Naive thymus-derived CD4-positive, alpha-beta T cell (primary cell): ENCODE results near the gene KRTAP6-1. TPM values are rescaled to one million over a fixed set of nuclear protein-coding genes. Genes with fewer than 3 reads are reported as not detected.

Experiments used
- ATAC-seq: fragments of 150-1000 bp; cut with Tn5 transposase; 2 replicates; pipeline ENCODE4 v1.10.0; 2021; ENCODE audit warnings: mild to moderate bottlenecking, moderate library complexity
- CTCF ChIA-PET: fragments of 350-600 bp; sonication (Branson Sonifier 250); formaldehyde crosslinking; loops from one replicate; lab custom pipeline; 2021; ENCODE audit warnings: antibody characterized with exemption; lab: Charles Lee
- POLR2A ChIA-PET: fragments of 350-600 bp; sonication (Branson Sonifier 250); formaldehyde crosslinking; loops from one replicate; lab custom pipeline; 2021; ENCODE audit warnings: antibody characterized with exemption, inconsistent platforms; lab: Charles Lee
- DNase-seq, 9 donors: peaks; one replicate each; pipeline versions ENCODE4 v3.0.0 to v3.0.0-alpha.2; 2020 to 2022; ENCODE audit warnings: mixed read lengths in 1 of 9
- H3K27ac ChIP-seq: one replicate; pipeline ENCODE4 v1.7.0; 2013; ENCODE audit warnings: mild to moderate bottlenecking, low read depth, low read length, moderate library complexity
- H3K27me3 ChIP-seq, 2 donors: one replicate each; pipeline ENCODE4 v1.7.0; 2013; ENCODE audit warnings: low read length in 2 of 2, mild to moderate bottlenecking in 2 of 2, moderate library complexity in 2 of 2; ENCODE audit not compliant: control insufficient read depth in 2 of 2, insufficient read depth in 2 of 2
- H3K36me3 ChIP-seq, 3 experiments: 1 replicate in 2 of 3; 2 replicates in 1 of 3; pipeline ENCODE4 v1.7.0; 2013; ENCODE audit warnings: low read length in 3 of 3, mild to moderate bottlenecking in 3 of 3, moderate library complexity in 1 of 3; ENCODE audit not compliant: insufficient read depth in 3 of 3, control insufficient read depth in 2 of 3
- H3K4me1 ChIP-seq, 2 donors: one replicate each; pipeline ENCODE4 v1.7.0; 2013; ENCODE audit warnings: low read length in 2 of 2, mild to moderate bottlenecking in 2 of 2, moderate library complexity in 1 of 2; ENCODE audit not compliant: control insufficient read depth in 2 of 2, insufficient read depth in 2 of 2
- H3K4me3 ChIP-seq: 2 replicates; pipeline ENCODE4 v1.7.0; 2013; ENCODE audit warnings: mild to moderate bottlenecking, low read length
- H3K9me3 ChIP-seq, 3 experiments: 1 replicate in 2 of 3; 2 replicates in 1 of 3; pipeline ENCODE4 v1.7.0; 2013; ENCODE audit warnings: low read length in 3 of 3; ENCODE audit not compliant: control insufficient read depth in 2 of 3
- H3K27ac Mint-ChIP-seq, 9 donors: one replicate each; pipeline ENCODE4 v1.8.0; 2020 to 2022; ENCODE audit warnings: mixed read lengths in 9 of 9, mild to moderate bottlenecking in 8 of 9, moderate library complexity in 5 of 9, inconsistent platforms in 2 of 9
- H3K27me3 Mint-ChIP-seq, 5 donors: one replicate each; pipeline ENCODE4 v1.8.0; 2021 to 2022; ENCODE audit warnings: mixed read lengths in 5 of 5, mild to moderate bottlenecking in 1 of 5
- H3K36me3 Mint-ChIP-seq, 5 donors: one replicate each; pipeline ENCODE4 v1.8.0; 2020 to 2022; ENCODE audit warnings: mixed read lengths in 5 of 5, mild to moderate bottlenecking in 3 of 5, inconsistent platforms in 1 of 5
- H3K4me1 Mint-ChIP-seq, 7 donors: one replicate each; pipeline ENCODE4 v1.8.0; 2020 to 2022; ENCODE audit warnings: mixed read lengths in 7 of 7, mild to moderate bottlenecking in 3 of 7, inconsistent platforms in 1 of 7
- H3K4me3 Mint-ChIP-seq, 10 donors: one replicate each; pipeline ENCODE4 v1.8.0; 2020 to 2022; ENCODE audit warnings: mild to moderate bottlenecking in 10 of 10, mixed read lengths in 10 of 10, moderate library complexity in 6 of 10, inconsistent platforms in 2 of 10
- H3K9me3 Mint-ChIP-seq, 11 donors: one replicate each; pipeline ENCODE4 v1.8.0; 2020 to 2022; ENCODE audit warnings: mixed read lengths in 11 of 11, mild to moderate bottlenecking in 4 of 11, inconsistent platforms in 1 of 11, moderate library complexity in 1 of 11
- intact Hi-C, 2 donors: fragments of 100-400 bp; cut with micrococcal nuclease; formaldehyde crosslinking; loops; one replicate each; pipeline ENCODE4 v1.15.1; 2023
- polyA plus RNA-seq, 2 donors: library from polyadenylated mRNA; unstranded; fragments of 300-500 nt; fragmentation: Illumina TruSeq; gene quantifications; one replicate each; pipeline ENCODE4 v1.2.3, GENCODE V29; 2021
- total RNA-seq, 6 experiments: library from RNA in 5 of 6; stranded (reverse) in 5 of 6; gene quantifications; 1 replicate in 5 of 6; 2 replicates in 1 of 6; pipeline ENCODE4 v1.2.3 and lab custom pipeline; 2021 to 2026

The KRTAP6-1 gene
- total and polyA plus RNA-seq, 7 experiments from 2014 or later = not detected

DNA sequence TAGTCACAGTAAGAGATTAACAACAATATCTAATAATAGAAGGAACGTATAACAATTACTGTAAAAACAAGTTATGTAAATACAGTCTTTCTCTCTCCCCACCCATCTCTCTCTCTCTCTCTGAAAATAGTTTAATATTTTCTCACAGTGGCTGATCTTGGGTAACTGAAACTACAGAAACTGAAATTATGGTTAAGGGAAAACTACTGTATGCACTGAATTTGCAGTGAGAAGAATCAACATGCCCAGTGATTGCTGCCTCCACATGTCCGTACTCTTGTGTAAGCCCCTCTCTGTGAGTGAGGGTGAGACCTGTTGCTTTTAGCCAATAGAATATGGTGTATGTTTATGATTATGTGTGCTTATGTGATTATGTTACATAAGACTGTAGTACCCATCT is 1.6 kb downstream of the KRTAP6-1 start:
- Histone ChIP-seq H3K4me1 (no peaks in the 10 kb centered on the region), H3K27ac (no peak overlapping the region), H3K36me3 (no peaks in the 10 kb centered on the region), H3K9me3 (no peaks in the 10 kb centered on the region), H3K4me3 (no peak overlapping the region), H3K27me3 (no peaks in the 10 kb centered on the region)
- DNase-seq = no peak
- H3K9me3 Mint-ChIP-seq = peaks cover 0 to 9% (median 1%) of the 10 kb centered on the region in 11 donors
- H3K27ac Mint-ChIP-seq = no peak overlapping the region
- H3K4me3 Mint-ChIP-seq = no peak overlapping the region
- intact Hi-C loops = no loop called here
- ChIA-PET POLR2A (no interaction called here), CTCF (no interaction called here)
- ATAC-seq = no peak
- peaks cover 0 to 4% (median 0%) of the 10 kb centered on the region in 5 donors for H3K27me3 Mint-ChIP-seq
- H3K4me1 Mint-ChIP-seq = no peaks in the 10 kb centered on the region
- H3K36me3 Mint-ChIP-seq = no peaks in the 10 kb centered on the region

DNA sequence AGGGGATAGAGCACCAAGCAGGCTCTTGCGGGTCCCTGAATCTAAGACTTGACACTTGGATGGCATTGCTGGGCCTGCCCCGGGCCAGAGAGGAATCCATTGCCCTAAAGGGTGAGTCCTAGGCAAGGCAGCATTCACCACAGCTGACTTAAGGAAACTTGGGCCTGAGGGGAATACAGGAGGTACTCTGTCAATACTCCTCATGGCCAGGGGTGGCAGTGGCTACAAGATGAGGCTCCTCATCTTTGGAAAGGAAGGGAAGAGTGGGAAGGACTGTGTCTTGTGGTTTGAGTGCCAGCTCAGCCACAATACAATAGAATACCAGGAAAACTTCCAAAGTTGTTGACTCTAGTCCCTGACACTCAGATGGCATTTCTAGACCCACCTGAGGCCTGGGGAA is 7.8 kb downstream of the KRTAP6-1 start:
- CTCF ChIA-PET = no interaction called here
- H3K4me3 Mint-ChIP-seq = no peak overlapping the region
- Histone ChIP-seq H3K27me3 (no peaks in the 10 kb centered on the region), H3K27ac (no peak overlapping the region), H3K36me3 (no peaks in the 10 kb centered on the region), H3K4me3 (no peak overlapping the region), H3K4me1 (no peaks in the 10 kb centered on the region), H3K9me3 (no peaks in the 10 kb centered on the region)
- H3K36me3 Mint-ChIP-seq = no peaks in the 10 kb centered on the region
- DNase-seq = no peak
- H3K27me3 Mint-ChIP-seq = peaks cover 0 to 7% (median 0%) of the 10 kb centered on the region in 5 donors
- no peak for ATAC-seq
- H3K9me3 Mint-ChIP-seq = peaks cover 0 to 15% (median 6%) of the 10 kb centered on the region in 11 donors
- H3K4me1 Mint-ChIP-seq = no peaks in the 10 kb centered on the region
- intact Hi-C loops = no loop called here
- H3K27ac Mint-ChIP-seq = no peak overlapping the region
- POLR2A ChIA-PET = no interaction called here

DNA sequence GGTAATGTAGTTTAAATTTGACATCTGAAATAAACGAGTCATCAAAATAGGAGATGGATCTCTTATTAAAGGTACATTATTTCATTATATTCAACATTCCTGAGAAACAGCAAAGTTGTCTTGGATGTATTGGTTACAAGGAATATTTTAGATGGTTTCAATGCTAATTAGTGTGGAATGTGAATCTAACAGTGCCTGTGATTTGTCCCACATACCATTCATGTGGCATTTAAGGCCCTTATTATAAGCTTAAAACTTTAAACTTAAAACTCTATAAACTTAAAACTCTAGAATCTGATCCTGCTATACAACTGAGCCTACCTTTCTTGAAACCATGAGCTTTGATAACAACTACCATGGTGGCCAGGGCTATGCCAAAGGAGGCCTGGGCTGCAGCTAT is 12.9 kb downstream of the KRTAP6-1 start, which contains the start of gene KRTAP22-1:
Gene KRTAP22-1, plus strand, starts transcription at position 301 of the 400 bp plus-strand sequence.
- intact Hi-C loops = no loop called here
- no peak within 1 kb of the TSS for H3K4me3 Mint-ChIP-seq
- no peaks in the 10 kb centered on the region for H3K36me3 Mint-ChIP-seq
- H3K4me3 ChIP-seq = no peak within 1 kb of the TSS
- H3K4me1 ChIP-seq = no peaks in the 10 kb centered on the region
- ChIA-PET CTCF (no interaction called here), POLR2A (no interaction called here)
- no peaks in the 10 kb centered on the region for H3K9me3 ChIP-seq
- peaks cover 0 to 14% (median 0%) of the 10 kb centered on the region in 5 donors for H3K27me3 Mint-ChIP-seq
- no peak within 1 kb of the TSS for H3K27ac Mint-ChIP-seq
- no peaks in the 10 kb centered on the region for H3K4me1 Mint-ChIP-seq
- H3K9me3 Mint-ChIP-seq = peaks cover 0 to 17% (median 4%) of the 10 kb centered on the region in 11 donors
- H3K36me3 ChIP-seq = no peaks in the 10 kb centered on the region
- H3K27me3 ChIP-seq = no peaks in the 10 kb centered on the region
- ATAC-seq (no peak), DNase-seq (no peak)
- no peak within 1 kb of the TSS for H3K27ac ChIP-seq

DNA sequence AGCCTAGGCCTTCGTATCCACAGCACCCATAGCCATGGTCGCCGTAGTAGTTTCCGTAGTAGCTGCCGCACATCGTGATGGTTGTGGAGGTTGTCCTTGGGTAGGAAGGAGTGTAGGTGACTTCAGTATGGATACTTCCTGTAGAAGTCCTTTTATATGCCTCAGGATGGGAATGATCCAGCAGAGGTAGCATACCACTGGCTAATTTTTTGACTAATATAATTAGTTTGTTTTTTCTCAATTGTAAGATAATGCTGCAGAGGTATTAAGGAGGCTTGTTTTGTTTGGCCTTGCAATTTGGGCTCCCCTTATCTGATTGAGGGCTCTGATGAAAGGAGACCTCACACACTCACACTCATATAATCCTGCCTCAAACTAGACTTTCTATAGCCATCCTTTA is 14.9 kb downstream of the KRTAP6-1 start, which contains the start of gene KRTAP6-2:
Gene KRTAP6-2, minus strand, starts transcription at position 101 of the 400 bp plus-strand sequence. Its CDS starts 28 bp downstream, at position 73.
- Histone ChIP-seq H3K9me3 (no peaks in the 10 kb centered on the region), H3K27me3 (no peaks in the 10 kb centered on the region), H3K27ac (no peak within 1 kb of the TSS), H3K36me3 (no peaks in the 10 kb centered on the region), H3K4me1 (no peaks in the 10 kb centered on the region), H3K4me3 (no peak within 1 kb of the TSS)
- H3K27me3 Mint-ChIP-seq = peaks cover 0 to 14% (median 0%) of the 10 kb centered on the region in 5 donors
- intact Hi-C loops = no loop called here
- peaks cover 0 to 17% (median 4%) of the 10 kb centered on the region in 11 donors for H3K9me3 Mint-ChIP-seq
- POLR2A ChIA-PET = no interaction called here
- H3K36me3 Mint-ChIP-seq = no peaks in the 10 kb centered on the region
- no peak within 1 kb of the TSS for H3K27ac Mint-ChIP-seq
- no peaks in the 10 kb centered on the region for H3K4me1 Mint-ChIP-seq
- H3K4me3 Mint-ChIP-seq = no peak within 1 kb of the TSS
- no peak for ATAC-seq
- CTCF ChIA-PET = no interaction called here
- DNase-seq = no peak

DNA sequence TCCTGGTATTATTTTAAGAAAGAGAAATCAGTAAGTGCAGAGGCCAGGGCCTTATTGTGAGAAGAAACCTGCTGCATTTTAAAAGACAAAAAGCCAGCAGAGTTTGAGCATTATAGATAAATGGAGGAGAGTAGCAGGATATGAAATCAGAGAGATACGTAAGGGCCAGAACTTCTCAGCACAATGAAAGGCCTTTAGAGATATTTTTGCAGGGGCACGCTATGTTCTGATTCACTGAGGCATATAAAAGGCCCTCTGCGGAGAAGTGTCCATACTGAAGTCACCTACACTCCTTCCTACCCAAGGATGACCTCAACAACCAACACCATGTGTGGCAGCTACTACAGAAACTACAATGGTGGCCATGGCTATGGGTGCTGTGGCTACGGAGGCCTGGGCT is 21.6 kb downstream of the KRTAP6-1 start, which contains the start of gene KRTAP6-3:
Gene KRTAP6-3, plus strand, starts transcription at position 301 of the 400 bp plus-strand sequence. Its CDS starts 6 bp downstream, at position 307.
- H3K36me3 Mint-ChIP-seq = no peaks in the 10 kb centered on the region
- H3K27me3 Mint-ChIP-seq = peaks cover 0 to 7% (median 0%) of the 10 kb centered on the region in 5 donors
- no peak within 1 kb of the TSS for H3K27ac Mint-ChIP-seq
- Histone ChIP-seq H3K9me3 (no peaks in the 10 kb centered on the region), H3K27ac (no peak within 1 kb of the TSS), H3K36me3 (no peaks in the 10 kb centered on the region), H3K4me3 (no peak within 1 kb of the TSS), H3K27me3 (no peaks in the 10 kb centered on the region), H3K4me1 (no peaks in the 10 kb centered on the region)
- intact Hi-C loops = no loop called here
- H3K4me3 Mint-ChIP-seq = no peak within 1 kb of the TSS
- H3K9me3 Mint-ChIP-seq = peaks cover 0 to 6% (median 0%) of the 10 kb centered on the region in 11 donors
- H3K4me1 Mint-ChIP-seq = no peaks in the 10 kb centered on the region
- DNase-seq (no peak), ATAC-seq (no peak)
- CTCF ChIA-PET = no interaction called here
- POLR2A ChIA-PET = no interaction called here

DNA sequence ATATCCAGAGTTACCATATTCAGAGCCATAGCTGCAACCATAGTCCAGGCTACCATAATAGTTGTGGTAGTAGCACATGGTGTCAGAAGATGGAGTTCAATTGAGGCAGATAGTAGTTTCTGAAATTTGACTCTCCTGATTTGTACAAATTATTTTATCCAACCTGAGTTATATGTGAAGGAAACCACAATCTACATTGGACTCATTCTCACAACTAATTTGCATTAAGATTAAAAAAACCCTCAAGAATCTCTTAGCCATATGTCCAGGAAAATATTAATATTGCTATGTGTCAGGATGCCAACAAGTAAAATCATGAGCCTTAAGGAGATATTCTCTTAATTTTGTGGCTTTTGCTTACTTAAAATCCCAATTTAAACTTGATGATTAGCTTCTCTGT is 23.4 kb downstream of the KRTAP6-1 start, which contains the start of gene KRTAP22-2:
Gene KRTAP22-2, minus strand, starts transcription at position 101 of the 400 bp plus-strand sequence.
- DNase-seq (no peak), ATAC-seq (no peak)
- Histone ChIP-seq H3K4me1 (no peaks in the 10 kb centered on the region), H3K27ac (no peak within 1 kb of the TSS), H3K36me3 (no peaks in the 10 kb centered on the region), H3K27me3 (no peaks in the 10 kb centered on the region), H3K9me3 (no peaks in the 10 kb centered on the region), H3K4me3 (no peak within 1 kb of the TSS)
- ChIA-PET CTCF (no interaction called here), POLR2A (no interaction called here)
- intact Hi-C loops = no loop called here
- H3K36me3 Mint-ChIP-seq = no peaks in the 10 kb centered on the region
- peaks cover 0 to 2% (median 0%) of the 10 kb centered on the region in 11 donors for H3K9me3 Mint-ChIP-seq
- no peaks in the 10 kb centered on the region for H3K4me1 Mint-ChIP-seq
- no peak within 1 kb of the TSS for H3K4me3 Mint-ChIP-seq
- H3K27me3 Mint-ChIP-seq = peaks cover 0 to under 1% (median 0%) of the 10 kb centered on the region in 5 donors
- no peak within 1 kb of the TSS for H3K27ac Mint-ChIP-seq

DNA sequence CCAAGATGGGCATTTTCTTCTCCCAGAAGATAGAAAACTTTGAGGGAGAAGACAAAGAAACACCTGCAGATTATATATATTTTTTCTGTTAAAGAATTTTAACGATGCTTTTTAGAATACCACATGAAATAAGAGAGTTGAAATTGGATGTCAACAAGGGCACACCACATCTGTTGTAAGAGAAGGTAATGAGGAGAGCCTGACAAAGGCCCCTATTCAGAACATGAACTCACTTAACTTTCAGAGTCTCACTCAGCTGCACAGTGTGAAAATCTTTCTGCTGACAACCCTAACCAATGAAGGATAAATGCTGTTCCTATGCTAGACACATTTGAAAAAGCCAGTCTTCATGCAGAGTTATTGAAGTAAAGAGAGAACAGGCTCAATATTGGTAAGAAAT is 30.9 kb downstream of the KRTAP6-1 start:
- Histone ChIP-seq H3K27ac (no peak overlapping the region), H3K27me3 (no peaks in the 10 kb centered on the region), H3K4me1 (no peaks in the 10 kb centered on the region), H3K9me3 (no peaks in the 10 kb centered on the region), H3K36me3 (no peaks in the 10 kb centered on the region), H3K4me3 (no peak overlapping the region)
- Mint-ChIP-seq H3K9me3 (peaks cover 0 to 8% (median 0%) of the 10 kb centered on the region in 11 donors), H3K27ac (no peak overlapping the region), H3K36me3 (no peaks in the 10 kb centered on the region), H3K4me3 (no peak overlapping the region), H3K27me3 (peaks cover 0 to 9% (median 0%) of the 10 kb centered on the region in 5 donors), H3K4me1 (no peaks in the 10 kb centered on the region)
- DNase-seq = no peak
- ChIA-PET POLR2A (no interaction called here), CTCF (no interaction called here)
- intact Hi-C loops = no loop called here
- ATAC-seq = no peak
